ENCODE measurements around the gene EML6.
"Not testable (repeated sequence)": the region's sequence is repeated elsewhere in the genome, so short reads cannot be mapped to it uniquely, and the experiment has no call there.

The EML6 gene

DNA sequence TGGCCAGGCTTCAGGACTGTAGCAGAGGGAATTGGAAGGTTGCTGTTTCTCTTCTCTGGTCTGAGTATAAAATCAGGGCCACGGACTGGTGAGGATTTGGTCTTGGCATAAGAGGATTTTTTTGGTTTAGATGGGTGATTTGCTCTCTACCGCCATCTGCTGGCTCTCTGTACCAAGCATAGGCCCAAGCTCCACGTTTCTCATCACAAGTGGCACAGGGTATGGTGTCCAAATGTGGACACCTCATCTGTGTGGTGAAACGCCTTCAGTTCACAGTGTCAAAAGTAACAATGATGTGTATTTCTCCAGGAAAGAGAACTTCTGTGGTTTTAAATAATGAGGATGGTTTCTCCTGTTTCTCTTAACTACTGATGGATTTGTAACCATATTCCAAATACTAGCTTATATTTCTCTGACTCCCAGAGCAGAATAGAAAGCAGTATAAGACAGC lies 115.1 kb downstream of the EML6 start:
- H3K27ac Mint-ChIP-seq: peak overlapping the region in 1 of 3 experiments; percentile 30
- TF ChIP-seq, protein P1, sequence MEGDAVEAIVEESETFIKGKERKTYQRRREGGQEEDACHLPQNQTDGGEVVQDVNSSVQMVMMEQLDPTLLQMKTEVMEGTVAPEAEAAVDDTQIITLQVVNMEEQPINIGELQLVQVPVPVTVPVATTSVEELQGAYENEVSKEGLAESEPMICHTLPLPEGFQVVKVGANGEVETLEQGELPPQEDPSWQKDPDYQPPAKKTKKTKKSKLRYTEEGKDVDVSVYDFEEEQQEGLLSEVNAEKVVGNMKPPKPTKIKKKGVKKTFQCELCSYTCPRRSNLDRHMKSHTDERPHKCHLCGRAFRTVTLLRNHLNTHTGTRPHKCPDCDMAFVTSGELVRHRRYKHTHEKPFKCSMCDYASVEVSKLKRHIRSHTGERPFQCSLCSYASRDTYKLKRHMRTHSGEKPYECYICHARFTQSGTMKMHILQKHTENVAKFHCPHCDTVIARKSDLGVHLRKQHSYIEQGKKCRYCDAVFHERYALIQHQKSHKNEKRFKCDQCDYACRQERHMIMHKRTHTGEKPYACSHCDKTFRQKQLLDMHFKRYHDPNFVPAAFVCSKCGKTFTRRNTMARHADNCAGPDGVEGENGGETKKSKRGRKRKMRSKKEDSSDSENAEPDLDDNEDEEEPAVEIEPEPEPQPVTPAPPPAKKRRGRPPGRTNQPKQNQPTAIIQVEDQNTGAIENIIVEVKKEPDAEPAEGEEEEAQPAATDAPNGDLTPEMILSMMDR (IDR thresholded peaks at IDR 0.05; ENCODE audit: unreplicated experiment in 3 of 3): peak; percentile 77 to 82 (median 78)
- H3K9me3 Mint-ChIP-seq: no peaks in the 10 kb centered on the region
- H3K36me3 Mint-ChIP-seq (ENCODE audit: low read depth): no peaks in the 10 kb centered on the region
- peaks cover 9% of the 10 kb centered on the region for H3K4me1 Mint-ChIP-seq
- H3K27me3 Mint-ChIP-seq (ENCODE audit: low read depth): no peaks in the 10 kb centered on the region
- H3K4me3 Mint-ChIP-seq: no peak overlapping the region

DNA sequence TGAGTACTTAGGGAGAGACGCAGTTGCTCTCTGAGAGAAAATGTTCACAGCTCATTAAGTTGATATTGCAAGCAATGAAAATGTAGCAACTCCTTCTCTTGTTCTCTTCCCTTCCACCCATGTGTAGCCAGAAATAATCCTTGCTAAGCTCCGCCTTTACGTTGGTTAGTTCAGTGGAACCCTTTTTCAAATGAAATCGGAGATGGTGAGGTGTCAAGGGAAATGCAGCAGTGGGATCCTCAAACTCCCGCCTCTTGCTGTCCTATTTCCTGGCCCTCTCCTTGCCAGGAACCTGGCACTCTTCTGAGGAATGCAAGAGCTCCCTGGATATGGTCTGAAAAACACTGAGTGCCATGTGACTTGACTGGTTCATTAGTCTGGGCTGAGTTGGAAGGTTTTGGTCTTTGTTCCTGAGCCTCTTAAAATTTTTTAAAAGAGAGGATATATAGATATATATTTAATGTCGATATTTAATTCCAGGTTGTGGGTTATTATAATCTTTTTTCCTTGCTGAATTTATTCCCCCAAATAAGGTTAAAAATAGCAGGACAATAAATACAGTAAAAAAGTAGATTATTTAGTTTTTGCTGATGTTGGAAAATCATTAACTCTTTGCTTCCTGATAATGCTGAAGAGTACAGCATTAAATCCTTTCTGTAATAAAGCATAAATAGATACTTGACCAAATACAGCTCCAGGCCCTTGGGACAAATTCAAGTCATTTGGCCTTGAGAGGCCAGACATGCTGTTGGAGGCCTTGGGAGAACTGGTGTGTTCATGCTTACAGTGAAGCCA lies 116.2 kb downstream of the EML6 start:
- TF ChIP-seq, protein P1 (IDR thresholded peaks at IDR 0.05; ENCODE audit: unreplicated experiment in 3 of 3): no peak
- peak overlapping the region in 2 of 3 experiments; percentile 70 to 76 for H3K27ac Mint-ChIP-seq
- no peaks in the 10 kb centered on the region for H3K36me3 Mint-ChIP-seq (ENCODE audit: low read depth)
- H3K4me1 Mint-ChIP-seq: peaks cover 9% of the 10 kb centered on the region
- no peaks in the 10 kb centered on the region for H3K9me3 Mint-ChIP-seq
- H3K4me3 Mint-ChIP-seq: no peak overlapping the region
- no peaks in the 10 kb centered on the region for H3K27me3 Mint-ChIP-seq (ENCODE audit: low read depth)

DNA sequence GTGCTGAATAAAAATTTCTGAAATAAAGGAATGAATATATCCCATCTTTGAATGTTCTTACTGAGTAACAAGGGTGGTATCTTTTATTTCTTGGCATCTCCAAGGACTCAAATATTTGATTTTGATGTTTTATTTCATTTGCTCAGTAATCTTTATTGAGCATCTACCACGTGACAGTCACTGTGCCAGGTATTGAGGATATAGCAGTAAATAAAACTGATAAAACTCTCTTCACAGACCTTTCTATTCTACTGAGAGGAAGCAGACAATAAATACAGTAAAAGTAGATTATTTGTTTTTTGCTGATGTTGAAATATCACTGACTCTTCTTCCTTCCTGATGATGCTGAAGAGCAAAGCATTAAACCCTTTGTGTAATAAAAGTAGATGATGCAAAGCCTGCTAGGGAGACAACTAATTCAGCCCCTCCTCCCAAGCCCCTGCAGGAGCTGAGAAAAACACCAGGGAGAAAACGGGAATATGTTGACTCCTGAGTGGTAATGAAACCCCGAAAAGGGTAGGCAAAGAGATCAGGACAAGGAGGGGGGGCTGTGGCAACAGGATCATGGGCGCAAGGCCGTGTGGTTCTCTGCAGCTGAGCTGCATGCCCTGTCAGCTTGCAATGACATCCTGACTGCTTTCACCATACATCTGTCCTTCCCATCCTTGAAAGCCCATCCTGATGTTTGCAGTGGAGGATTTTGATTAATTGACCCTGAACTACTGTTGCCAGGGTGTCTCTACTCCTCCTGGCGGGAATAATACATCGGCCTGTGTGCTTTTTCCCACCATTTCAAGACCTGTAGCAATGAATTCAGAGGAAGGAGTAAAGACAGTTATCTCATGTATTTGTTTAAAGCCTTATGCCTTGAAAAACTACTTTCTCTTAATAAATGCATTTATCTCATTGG lies 117.4 kb downstream of the EML6 start:
- Mint-ChIP-seq H3K27ac (no peak overlapping the region), H3K4me1 (peaks cover 9% of the 10 kb centered on the region), H3K4me3 (no peak overlapping the region), H3K27me3 (ENCODE audit: low read depth) (no peaks in the 10 kb centered on the region), H3K9me3 (no peaks in the 10 kb centered on the region), H3K36me3 (ENCODE audit: low read depth) (no peaks in the 10 kb centered on the region)
- TF ChIP-seq, protein P1 (IDR thresholded peaks at IDR 0.05; ENCODE audit: unreplicated experiment in 3 of 3): no peak

DNA sequence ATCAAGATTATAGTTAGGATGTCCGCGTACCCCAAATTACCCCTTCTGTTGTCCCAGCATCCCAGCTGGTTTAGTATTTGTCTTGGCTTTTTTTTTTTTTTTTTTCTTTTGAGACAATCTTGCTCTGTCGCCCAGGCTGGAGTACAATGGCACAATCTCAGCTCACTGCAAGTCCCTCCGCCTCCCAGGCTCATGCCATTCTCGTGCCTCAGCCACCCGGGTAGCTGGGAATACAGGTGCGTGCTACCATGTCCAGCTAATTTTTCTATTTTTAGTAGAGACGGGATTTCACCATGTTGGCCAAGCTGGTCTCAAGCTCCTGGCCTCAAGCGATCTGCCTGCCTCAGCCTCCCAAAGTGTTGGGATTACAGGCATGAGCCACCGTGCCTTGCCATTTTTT lies 118.0 kb downstream of the EML6 start:
- not testable (repeated sequence) for H3K27ac Mint-ChIP-seq; H3K9me3 Mint-ChIP-seq; H3K4me1 Mint-ChIP-seq; H3K36me3 Mint-ChIP-seq (ENCODE audit: low read depth); H3K4me3 Mint-ChIP-seq; H3K27me3 Mint-ChIP-seq (ENCODE audit: low read depth)

DNA sequence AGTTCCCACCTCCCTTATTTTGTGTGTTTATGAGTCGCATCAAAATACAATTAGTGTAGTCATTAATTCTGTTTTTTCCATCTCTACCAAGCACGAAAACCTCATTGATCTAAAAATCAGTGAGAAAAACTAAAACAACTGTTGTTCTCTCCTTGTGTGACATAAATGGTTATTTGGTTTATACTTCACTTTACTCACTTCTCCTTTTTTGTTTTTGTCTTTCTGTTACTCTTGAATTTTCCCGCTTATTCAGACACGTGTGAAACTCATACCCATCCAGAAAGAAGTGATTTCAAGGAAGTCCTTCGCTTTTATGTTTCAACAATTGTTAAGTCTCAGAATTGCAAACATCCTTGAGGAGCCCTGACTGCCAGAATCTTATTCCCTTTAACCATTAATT lies 121.6 kb downstream of the EML6 start:
- H3K4me3 Mint-ChIP-seq: no peak overlapping the region
- no peaks in the 10 kb centered on the region for H3K27me3 Mint-ChIP-seq (ENCODE audit: low read depth)
- no peak overlapping the region for H3K27ac Mint-ChIP-seq
- H3K36me3 Mint-ChIP-seq (ENCODE audit: low read depth): no peaks in the 10 kb centered on the region
- no peaks in the 10 kb centered on the region for H3K9me3 Mint-ChIP-seq
- TF ChIP-seq, protein P1 (IDR thresholded peaks at IDR 0.05; ENCODE audit: unreplicated experiment in 3 of 3): no peak
- H3K4me1 Mint-ChIP-seq: no peaks in the 10 kb centered on the region

DNA sequence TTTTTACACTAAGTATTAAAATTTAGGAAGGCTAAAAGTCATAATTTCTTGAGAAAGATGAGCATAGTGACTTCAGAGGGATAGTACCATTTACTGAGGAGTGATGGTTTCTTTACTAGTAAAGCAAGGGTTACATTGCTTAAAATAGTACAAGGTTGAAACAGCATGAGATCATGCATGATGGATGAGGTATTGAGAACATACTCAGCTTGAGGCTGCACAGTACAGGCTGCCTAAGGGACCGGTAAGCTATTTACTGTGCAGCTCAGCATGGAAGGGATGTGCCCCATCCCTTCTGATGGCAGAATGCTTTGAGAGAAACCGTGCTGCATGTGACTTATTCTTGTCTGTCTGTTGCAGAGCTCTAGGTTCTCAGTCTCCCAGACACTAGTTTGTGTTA lies 122.1 kb downstream of the EML6 start:
- Mint-ChIP-seq H3K27ac (no peak overlapping the region), H3K9me3 (no peaks in the 10 kb centered on the region), H3K27me3 (ENCODE audit: low read depth) (no peaks in the 10 kb centered on the region), H3K36me3 (ENCODE audit: low read depth) (no peaks in the 10 kb centered on the region), H3K4me3 (no peak overlapping the region), H3K4me1 (no peaks in the 10 kb centered on the region)
- TF ChIP-seq, protein P1 (IDR thresholded peaks at IDR 0.05; ENCODE audit: unreplicated experiment in 3 of 3): no peak

Measured in nephron (organoid).